SK-N-SH (cell line): ENCODE measurements around the gene GOLGB1. TPM values are rescaled to one million over a fixed set of nuclear protein-coding genes. Genes with fewer than 3 reads are reported as not detected.
"Not testable (repeated sequence)": the region's sequence is repeated elsewhere in the genome, so short reads cannot be mapped to it uniquely, and the experiment has no call there.

Source experiments
- CTCF ChIA-PET: fragments of 300-600, 350-600 bp; formaldehyde crosslinking; extraction: SDS; loops from one replicate; lab custom pipeline; 2021; lab: Yijun Ruan, JAX
- POLR2A ChIA-PET: fragments of 350-600 bp; sonication (Branson Sonifier 250); formaldehyde crosslinking; extraction: SDS; loops from one replicate; lab custom pipeline; 2020; ENCODE audit warnings: antibody characterized with exemption, inconsistent platforms; lab: Yijun Ruan, JAX
- DNase-seq: peaks from one replicate; pipeline ENCODE4 v3.0.0; 2012
- H2AFZ ChIP-seq: fragments of 200-600 bp; sonication (generic); 2 replicates; pipeline ENCODE4 v1.8.1; 2016; ENCODE audit warnings: antibody characterized with exemption, mild to moderate bottlenecking, low read depth
- H3F3A ChIP-seq: fragments of 200-600 bp; sonication (generic); replicated peaks from 2 replicates; pipeline ENCODE3; 2016; ENCODE audit warnings: antibody characterized with exemption, mild to moderate bottlenecking; ENCODE audit not compliant: insufficient read depth
- H3K27ac ChIP-seq, 2 experiments: fragments of 200-500 bp in 1 of 2; fragments of 200-600 bp in 1 of 2; sonication (Bioruptor generic) in 1 of 2; sonication (generic), shearing (Covaris generic) in 1 of 2; 2 replicates each; pipeline versions ENCODE4 v1.5.1 to v1.6.1; 2014 to 2016; ENCODE audit warnings: low read depth in 2 of 2, inconsistent platforms in 1 of 2, low read length in 1 of 2, mild to moderate bottlenecking in 1 of 2, mixed read lengths in 1 of 2
- H3K27me3 ChIP-seq: fragments of 200-600 bp; sonication (generic), shearing (Covaris generic); 2 replicates; pipeline ENCODE4 v1.6.1; 2016; ENCODE audit warnings: mixed run types; ENCODE audit not compliant: insufficient read depth
- H3K36me3 ChIP-seq, 2 experiments: fragments of 200-500 bp in 1 of 2; fragments of 200-600 bp in 1 of 2; sonication (Bioruptor generic) in 1 of 2; sonication (generic) in 1 of 2; replicated peaks in 1 of 2; 2 replicates each; pipeline versions ENCODE3 to v1.5.1; 2014 to 2016; ENCODE audit warnings: low read length in 1 of 2, mild to moderate bottlenecking in 1 of 2; ENCODE audit not compliant: insufficient read depth in 2 of 2, control insufficient read depth in 1 of 2
- H3K4me1 ChIP-seq, 2 experiments: fragments of 200-500 bp in 1 of 2; fragments of 200-600 bp in 1 of 2; sonication (Bioruptor generic) in 1 of 2; sonication (generic), shearing (Covaris generic) in 1 of 2; 2 replicates each; pipeline versions ENCODE4 v1.5.1 to v1.6.1; 2014 to 2016; ENCODE audit warnings: low read depth in 1 of 2, low read length in 1 of 2, mixed run types in 1 of 2; ENCODE audit not compliant: insufficient read depth in 2 of 2, control insufficient read depth in 1 of 2
- H3K4me2 ChIP-seq: fragments of 200-600 bp; sonication (generic), shearing (Covaris generic); 2 replicates; pipeline ENCODE4 v1.6.1; 2017; ENCODE audit warnings: mixed run types
- H3K4me3 ChIP-seq, 2 experiments: fragments of 200-500 bp in 1 of 2; fragments of 200-600 bp in 1 of 2; sonication (Bioruptor generic) in 1 of 2; sonication (generic), shearing (Covaris generic) in 1 of 2; 2 replicates each; pipeline versions ENCODE4 v1.5.1 to v1.8.1; 2014 to 2016; ENCODE audit warnings: low read depth in 2 of 2, inconsistent platforms in 1 of 2, low read length in 1 of 2, mild to moderate bottlenecking in 1 of 2, mixed read lengths in 1 of 2, moderate library complexity in 1 of 2
- H3K79me2 ChIP-seq: fragments of 200-600 bp; sonication (generic); 2 replicates; pipeline ENCODE4 v1.8.1; 2017; ENCODE audit warnings: mild to moderate bottlenecking; ENCODE audit not compliant: insufficient read depth
- H3K9ac ChIP-seq: fragments of 200-600 bp; sonication (generic); 2 replicates; pipeline ENCODE4 v1.6.1; 2017; ENCODE audit warnings: mixed run types
- H3K9me2 ChIP-seq: fragments of 200-600 bp; sonication (generic); 2 replicates; pipeline ENCODE4 v1.6.1; 2017; ENCODE audit warnings: mixed run types
- H3K9me3 ChIP-seq: fragments of 200-600 bp; sonication (generic); 2 replicates; pipeline ENCODE4 v1.6.1; 2017; ENCODE audit warnings: mixed run types, mild to moderate bottlenecking, moderate library complexity
- H4K20me1 ChIP-seq: fragments of 200-600 bp; sonication (generic); 2 replicates; pipeline ENCODE4 v1.6.1; 2017; ENCODE audit warnings: mild to moderate bottlenecking, mixed run types; ENCODE audit not compliant: insufficient read depth
- CHD2 ChIP-seq: fragments of 150-350 bp; IDR thresholded peaks from 2 replicates; pipeline ENCODE4 v1.6.1; 2018; ENCODE audit warnings: low read length; ENCODE audit not compliant: partially characterized antibody
- EP300 ChIP-seq, 2 experiments: IDR thresholded peaks; 2 replicates each; pipeline versions ENCODE4 v1.4.0 to v1.6.1; 2012; ENCODE audit warnings: borderline replicate concordance in 1 of 2, low read depth in 1 of 2, low read length in 1 of 2
- FOSL2 ChIP-seq: IDR thresholded peaks from 2 replicates; pipeline ENCODE4 v1.4.0; 2012; ENCODE audit warnings: low read depth, mild to moderate bottlenecking, moderate library complexity, borderline replicate concordance
- JUND ChIP-seq: IDR thresholded peaks from 2 replicates; pipeline ENCODE4 v1.4.0; 2012
- NFIC ChIP-seq: IDR thresholded peaks from 2 replicates; pipeline ENCODE4 v1.4.0; 2012; ENCODE audit warnings: borderline replicate concordance
- POLR2AphosphoS5 ChIP-seq: IDR thresholded peaks from 2 replicates; pipeline ENCODE4 v1.6.1; 2012; ENCODE audit warnings: low read depth, low read length
- RAD21 ChIP-seq: IDR thresholded peaks from 2 replicates; pipeline ENCODE4 v1.6.1; 2012; ENCODE audit warnings: mild to moderate bottlenecking, low read length
- RFX5 ChIP-seq: IDR thresholded peaks from 2 replicates; pipeline ENCODE4 v1.6.1; 2012; ENCODE audit warnings: mild to moderate bottlenecking, improper control_type of control experiment, low read length
- SIN3A ChIP-seq: IDR thresholded peaks from 2 replicates; pipeline ENCODE4 v1.6.1; 2012; ENCODE audit warnings: low read depth, mild to moderate bottlenecking, low read length, moderate library complexity, borderline replicate concordance
- SMC3 ChIP-seq: IDR thresholded peaks from 2 replicates; pipeline ENCODE4 v1.6.1; 2012; ENCODE audit warnings: low read depth, low read length, improper control_type of control experiment
- WGBS: methylation state at CpG from one replicate; pipeline ENCODE4 v1.1.6; 2017; ENCODE audit warnings: low lambda C conversion rate; 5-methylcytosine and 5-hydroxymethylcytosine counted together
- polyA plus RNA-seq, 3 experiments: library from polyadenylated mRNA; depleted of rRNA; stranded (reverse); fragments of >200 nt; gene quantifications; 2 replicates each; pipeline ENCODE4 v1.2.3, GENCODE V29; 2012
- TF ChIP-seq, protein P1 (sequence below): IDR thresholded peaks from 2 replicates; pipeline ENCODE4 v1.4.0; 2012; ENCODE audit warnings: low read depth, borderline replicate concordance
- TF ChIP-seq, protein P2 (sequence below): fragments of 150-350 bp; IDR thresholded peaks from 2 replicates; pipeline ENCODE4 v1.6.1; 2017; ENCODE audit warnings: antibody characterized with exemption, low read length, low read depth, borderline replicate concordance
- TF ChIP-seq, protein P3 (sequence below): IDR thresholded peaks from 2 replicates; pipeline ENCODE4 v1.4.0; 2012; ENCODE audit warnings: low read depth
- TF ChIP-seq, protein P4 (sequence below): fragments of 150-350 bp; IDR thresholded peaks from 2 replicates; pipeline ENCODE4 v1.6.1; 2016; ENCODE audit warnings: mild to moderate bottlenecking, low read depth, low read length

Gene GOLGB1
- polyA plus RNA-seq, 1 of the 3 experiments (the other 2 are of a cell fraction), result 10.3 TPM

DNA sequence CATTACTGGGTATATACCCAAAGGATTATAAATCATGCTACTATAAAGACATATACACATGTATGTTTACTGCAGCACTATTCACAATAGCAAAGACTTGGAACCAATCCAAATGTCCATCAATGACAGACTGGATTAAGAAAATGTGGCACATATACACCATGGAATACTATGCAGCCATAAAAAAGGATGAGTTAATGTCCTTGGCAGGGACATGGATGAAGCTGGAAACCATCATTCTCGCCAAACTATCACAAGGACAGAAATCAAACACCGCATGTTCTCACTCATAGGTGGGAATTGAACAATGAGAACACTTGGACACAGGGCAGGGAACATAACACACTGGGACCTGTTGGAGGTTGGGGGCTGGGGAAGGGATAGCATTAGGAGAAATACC lies 6.4 kb downstream of the GOLGB1 start:
- WGBS, result 91% methylated on average over 2 of the region's 2 CpGs
- H3K27ac ChIP-seq, H3K27me3 ChIP-seq, H3K9me3 ChIP-seq, H3K4me3 ChIP-seq, POLR2A ChIA-PET, H2AFZ ChIP-seq, H3K9ac ChIP-seq, DNase-seq, CTCF ChIA-PET, H3K4me2 ChIP-seq, H3K4me1 ChIP-seq, H3K9me2 ChIP-seq: not testable (repeated sequence)
- peaks cover 7 to 24% of the 10 kb centered on the region in 2 experiments for H3K36me3 ChIP-seq
- H3K79me2 ChIP-seq, result peaks cover 96% of the 10 kb centered on the region
- H3F3A ChIP-seq, result peaks cover 14% of the 10 kb centered on the region
- peaks cover 66% of the 10 kb centered on the region for H4K20me1 ChIP-seq

DNA sequence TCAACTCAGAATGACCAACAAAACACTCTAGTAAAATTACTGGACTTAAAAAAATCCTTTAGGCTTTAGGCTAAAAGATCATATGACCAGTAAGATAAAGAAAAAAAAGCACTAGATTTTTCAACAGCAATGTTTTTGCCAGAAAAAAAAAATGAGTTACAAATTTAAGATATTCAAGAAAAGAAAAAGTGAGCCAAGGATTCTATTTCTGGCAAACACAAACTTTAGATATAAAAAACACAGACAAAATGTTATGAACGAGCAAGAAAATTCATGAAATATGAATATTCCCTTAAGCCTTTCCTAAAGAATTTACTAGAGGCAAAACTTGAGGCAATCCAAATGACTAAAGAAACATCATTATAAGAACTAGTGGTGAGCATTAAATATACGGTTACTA lies 8.6 kb downstream of the GOLGB1 start:
- H3K4me1 ChIP-seq, result no peaks in the 10 kb centered on the region; a peak in 1 of 4 replicates
- TF ChIP-seq, protein P1, sequence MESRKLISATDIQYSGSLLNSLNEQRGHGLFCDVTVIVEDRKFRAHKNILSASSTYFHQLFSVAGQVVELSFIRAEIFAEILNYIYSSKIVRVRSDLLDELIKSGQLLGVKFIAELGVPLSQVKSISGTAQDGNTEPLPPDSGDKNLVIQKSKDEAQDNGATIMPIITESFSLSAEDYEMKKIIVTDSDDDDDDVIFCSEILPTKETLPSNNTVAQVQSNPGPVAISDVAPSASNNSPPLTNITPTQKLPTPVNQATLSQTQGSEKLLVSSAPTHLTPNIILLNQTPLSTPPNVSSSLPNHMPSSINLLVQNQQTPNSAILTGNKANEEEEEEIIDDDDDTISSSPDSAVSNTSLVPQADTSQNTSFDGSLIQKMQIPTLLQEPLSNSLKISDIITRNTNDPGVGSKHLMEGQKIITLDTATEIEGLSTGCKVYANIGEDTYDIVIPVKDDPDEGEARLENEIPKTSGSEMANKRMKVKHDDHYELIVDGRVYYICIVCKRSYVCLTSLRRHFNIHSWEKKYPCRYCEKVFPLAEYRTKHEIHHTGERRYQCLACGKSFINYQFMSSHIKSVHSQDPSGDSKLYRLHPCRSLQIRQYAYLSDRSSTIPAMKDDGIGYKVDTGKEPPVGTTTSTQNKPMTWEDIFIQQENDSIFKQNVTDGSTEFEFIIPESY, result no peak
- TF ChIP-seq, protein P2, sequence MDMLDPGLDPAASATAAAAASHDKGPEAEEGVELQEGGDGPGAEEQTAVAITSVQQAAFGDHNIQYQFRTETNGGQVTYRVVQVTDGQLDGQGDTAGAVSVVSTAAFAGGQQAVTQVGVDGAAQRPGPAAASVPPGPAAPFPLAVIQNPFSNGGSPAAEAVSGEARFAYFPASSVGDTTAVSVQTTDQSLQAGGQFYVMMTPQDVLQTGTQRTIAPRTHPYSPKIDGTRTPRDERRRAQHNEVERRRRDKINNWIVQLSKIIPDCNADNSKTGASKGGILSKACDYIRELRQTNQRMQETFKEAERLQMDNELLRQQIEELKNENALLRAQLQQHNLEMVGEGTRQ, result no peak
- TF ChIP-seq EP300 (IDR thresholded peaks at IDR 0.05; ENCODE audit: borderline replicate concordance in 1 of 2, low read depth in 1 of 2, low read length in 1 of 2), result no peak
- no peak for TF ChIP-seq RAD21
- no peak for TF ChIP-seq FOSL2
- TF ChIP-seq, protein P3, sequence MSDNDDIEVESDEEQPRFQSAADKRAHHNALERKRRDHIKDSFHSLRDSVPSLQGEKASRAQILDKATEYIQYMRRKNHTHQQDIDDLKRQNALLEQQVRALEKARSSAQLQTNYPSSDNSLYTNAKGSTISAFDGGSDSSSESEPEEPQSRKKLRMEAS, result no peak
- no peak for TF ChIP-seq POLR2AphosphoS5
- no peak for TF ChIP-seq RFX5
- no peak for TF ChIP-seq SMC3
- no peak for TF ChIP-seq SIN3A
- TF ChIP-seq CHD2, result no peak
- no peak for TF ChIP-seq JUND
- TF ChIP-seq, protein P4, sequence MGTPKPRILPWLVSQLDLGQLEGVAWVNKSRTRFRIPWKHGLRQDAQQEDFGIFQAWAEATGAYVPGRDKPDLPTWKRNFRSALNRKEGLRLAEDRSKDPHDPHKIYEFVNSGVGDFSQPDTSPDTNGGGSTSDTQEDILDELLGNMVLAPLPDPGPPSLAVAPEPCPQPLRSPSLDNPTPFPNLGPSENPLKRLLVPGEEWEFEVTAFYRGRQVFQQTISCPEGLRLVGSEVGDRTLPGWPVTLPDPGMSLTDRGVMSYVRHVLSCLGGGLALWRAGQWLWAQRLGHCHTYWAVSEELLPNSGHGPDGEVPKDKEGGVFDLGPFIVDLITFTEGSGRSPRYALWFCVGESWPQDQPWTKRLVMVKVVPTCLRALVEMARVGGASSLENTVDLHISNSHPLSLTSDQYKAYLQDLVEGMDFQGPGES, result no peak
- TF ChIP-seq NFIC, result no peak
- no peak for DNase-seq
- H3K9me3 ChIP-seq, result no peaks in the 10 kb centered on the region; the same call in 1 of the 2 replicates
- H3K9ac ChIP-seq, result no peak overlapping the region
- ChIA-PET POLR2A (no interaction called here), CTCF (no interaction called here)
- H3K9me2 ChIP-seq, result no peaks in the 10 kb centered on the region
- no peak overlapping the region for H3K4me3 ChIP-seq
- H2AFZ ChIP-seq, result no peak overlapping the region
- H3K36me3 ChIP-seq, result peaks cover 5 to 28% of the 10 kb centered on the region in 2 experiments
- WGBS, result 95% methylated on average over 2 of the region's 2 CpGs
- H3K4me2 ChIP-seq, result no peak overlapping the region
- H3F3A ChIP-seq, result peaks cover 20% of the 10 kb centered on the region
- peaks cover 72% of the 10 kb centered on the region for H4K20me1 ChIP-seq
- H3K27me3 ChIP-seq, result no peaks in the 10 kb centered on the region
- H3K27ac ChIP-seq, result no peak overlapping the region
- H3K79me2 ChIP-seq, result peaks cover 95% of the 10 kb centered on the region
